GM12878 (cell line): Measurements from ENCODE around the gene FAR1. TPM values are rescaled to one million over a fixed set of nuclear protein-coding genes. Genes with fewer than 3 reads are reported as not detected.

ENCODE experiments used
- ATAC-seq: fragments of 200-7000 bp; cut with Tn5 transposase; 3 replicates; pipeline ENCODE4 v1.9.1; 2020; ENCODE audit warnings: mild to moderate bottlenecking, moderate library complexity
- BruUV-seq: library from RNA; stranded (reverse); fragments of 400-500 nt; replicated peaks from 2 replicates; lab custom pipeline; 2021; lab: Mats Ljungman, UMichigan
- CTCF ChIA-PET: fragments of 300-600 bp; sonication (Branson Sonifier 250); formaldehyde crosslinking; extraction: SDS; loops from one replicate; lab custom pipeline; 2021; ENCODE audit warnings: inconsistent platforms; lab: Yijun Ruan, JAX
- POLR2A ChIA-PET: fragments of 350-600 bp; formaldehyde crosslinking; extraction: SDS; loops from one replicate; lab custom pipeline; 2021; ENCODE audit warnings: inconsistent platforms; lab: Charles Lee
- RAD21 ChIA-PET: fragments of 300-600 bp; sonication (Branson Sonifier 250); formaldehyde crosslinking; loops from one replicate; lab custom pipeline; 2023; ENCODE audit warnings: antibody characterized with exemption; ENCODE audit not compliant: unreplicated experiment; lab: Charles Lee
- SMC1A ChIA-PET: fragments of 300-600 bp; sonication (Branson Sonifier 250); formaldehyde crosslinking; loops from one replicate; lab custom pipeline; 2023; ENCODE audit not compliant: unreplicated experiment, uncharacterized antibody; lab: Charles Lee
- DNase-seq: peaks from one replicate; pipeline ENCODE4 v3.0.0-alpha.2; 2011; ENCODE audit warnings: low read depth, low spot score
- FAIRE-seq: peaks from 3 replicates; lab custom pipeline; 2011; peaks lifted over from hg19 to GRCh38; lab: Jason Lieb, UNC
- H2AFZ ChIP-seq: 2 replicates; pipeline ENCODE4 v1.6.0; 2011; ENCODE audit warnings: low read depth, low read length, control low read depth; ENCODE audit not compliant: control insufficient read depth
- H3K27ac ChIP-seq: 2 replicates; pipeline ENCODE4 v1.5.1; 2011; ENCODE audit warnings: control low read depth; ENCODE audit not compliant: control insufficient read depth, insufficient read depth
- H3K27me3 ChIP-seq, 2 experiments: replicated peaks in 1 of 2; 2 replicates each; pipeline versions ENCODE4 v1.6.0 to v1.6.1; 2011; ENCODE audit warnings: low read length in 1 of 2; ENCODE audit not compliant: control insufficient read depth in 2 of 2, insufficient read depth in 2 of 2
- H3K36me3 ChIP-seq, 2 experiments: 2 replicates each; pipeline ENCODE4 v1.5.1; 2011; ENCODE audit warnings: low read length in 1 of 2; ENCODE audit not compliant: control insufficient read depth in 2 of 2, insufficient read depth in 2 of 2
- H3K4me1 ChIP-seq: 2 replicates; pipeline ENCODE4 v1.6.1; 2011; ENCODE audit warnings: mild to moderate bottlenecking, low read length, moderate library complexity, mixed read lengths; ENCODE audit not compliant: control insufficient read depth, insufficient read depth
- H3K4me2 ChIP-seq: 2 replicates; pipeline ENCODE4 v1.6.0; 2011; ENCODE audit warnings: control low read depth; ENCODE audit not compliant: control insufficient read depth, insufficient read depth
- H3K4me3 ChIP-seq: fragments of 200-600 bp; sonication (generic); 2 replicates; pipeline ENCODE4 v1.5.1; 2016
- H3K79me2 ChIP-seq: 2 replicates; pipeline ENCODE4 v1.6.0; 2011; ENCODE audit warnings: low read length; ENCODE audit not compliant: control insufficient read depth, insufficient read depth
- H3K9ac ChIP-seq: 2 replicates; pipeline ENCODE4 v1.8.0; 2011; ENCODE audit warnings: low read length, control low read depth, mixed read lengths; ENCODE audit not compliant: control insufficient read depth, insufficient read depth
- H3K9me3 ChIP-seq: replicated peaks from 3 replicates; pipeline ENCODE4 v1.5.1; 2011; ENCODE audit warnings: mild to moderate bottlenecking, low read length; ENCODE audit not compliant: control insufficient read depth, insufficient read depth
- H4K20me1 ChIP-seq: 2 replicates; pipeline ENCODE4 v1.6.0; 2011; ENCODE audit not compliant: control insufficient read depth, insufficient read depth
- HDAC2 ChIP-seq: fragments of 200-600 bp; sonication (generic); IDR thresholded peaks from 2 replicates; pipeline ENCODE4 v1.6.1; 2017
- IKZF1 ChIP-seq: fragments of 450-650 bp; conservative IDR thresholded peaks from 2 replicates; pipeline ENCODE4 v1.6.1; 2017; ENCODE audit warnings: antibody characterized with exemption, mild to moderate bottlenecking
- KDM1A ChIP-seq: fragments of 200-600 bp; sonication (generic); IDR thresholded peaks from 2 replicates; pipeline ENCODE4 v1.6.1; 2016; ENCODE audit warnings: borderline replicate concordance
- KLF5 ChIP-seq: fragments of 450-650 bp; IDR thresholded peaks from 2 replicates; pipeline ENCODE4 v1.6.1; 2014; ENCODE audit warnings: mild to moderate bottlenecking; ENCODE audit not compliant: partially characterized antibody
- MTA3 ChIP-seq: IDR thresholded peaks from 2 replicates; pipeline ENCODE4 v1.6.1; 2012; ENCODE audit warnings: low read length, inconsistent platforms, borderline replicate concordance
- NR2C1 ChIP-seq: fragments of 450-650 bp; IDR thresholded peaks from 2 replicates; pipeline ENCODE4 v1.6.1; 2017; ENCODE audit warnings: antibody characterized with exemption, mild to moderate bottlenecking, moderate library complexity
- STAT3 ChIP-seq: IDR thresholded peaks from 2 replicates; pipeline ENCODE4 v1.6.1; 2011; ENCODE audit warnings: low read depth, low read length, improper control_type of control experiment
- TAF1 ChIP-seq: IDR thresholded peaks from 2 replicates; pipeline ENCODE4 v1.6.1; 2011; ENCODE audit warnings: mild to moderate bottlenecking, low read depth, low read length, borderline replicate concordance
- TCF12 ChIP-seq: IDR thresholded peaks from 2 replicates; pipeline ENCODE4 v1.6.1; 2011; ENCODE audit warnings: low read depth, mild to moderate bottlenecking, low read length
- YBX1 ChIP-seq: fragments of 450-650 bp; IDR thresholded peaks from 2 replicates; pipeline ENCODE4 v1.6.1; 2016; ENCODE audit warnings: antibody characterized with exemption
- ZNF207 ChIP-seq: fragments of 450-650 bp; IDR thresholded peaks from 2 replicates; pipeline ENCODE4 v1.6.1; 2014; ENCODE audit warnings: antibody characterized with exemption, mild to moderate bottlenecking, borderline replicate concordance
- ZNF274 ChIP-seq: IDR thresholded peaks from one replicate; pipeline ENCODE4 v1.8.0; 2011; ENCODE audit not compliant: insufficient read length, insufficient read depth
- in situ Hi-C: fragments of 300-500 bp; cut with MboI; formaldehyde crosslinking; loops from 9 replicates; pipeline ENCODE4 v1.14.3; 2018; ENCODE audit warnings: mixed read lengths
- intact Hi-C: fragments of 100-400 bp; cut with micrococcal nuclease; formaldehyde crosslinking; loops from one replicate; pipeline ENCODE4 v1.14.2; 2022; ENCODE audit not compliant: unreplicated experiment
- polyA plus RNA-seq, 11 experiments: library from polyadenylated mRNA; depleted of rRNA in 4 of 11; unstranded in 6 of 11; stranded (reverse) in 5 of 11; fragments of >200 nt; fragmentation: Nextera tagmentation in 4 of 11; fragmentation: Illumina TruSeq in 1 of 11; extraction: Ambion mirVana in 4 of 11; extraction: Trizol in 1 of 11; gene quantifications; 1 replicate in 1 of 11; 2 replicates in 10 of 11; pipeline versions ENCODE4 v1.2.1 to v1.2.3, GENCODE V29; 2011 to 2016; ENCODE audit warnings: inconsistent platforms in 2 of 11, missing spikeins in 2 of 11, low read depth in 1 of 11
- total RNA-seq, 4 experiments: library from RNA; depleted of rRNA in 3 of 4; stranded (reverse); fragments of >200 nt in 3 of 4; fragmentation: Illumina TruSeq in 1 of 4; extraction: Trizol in 1 of 4; gene quantifications; 2 replicates each; pipeline versions ENCODE4 v1.2.1 to v1.2.3, GENCODE V29; 2013 to 2021
- TF ChIP-seq, protein P1 (sequence below): fragments of 450-650 bp; IDR thresholded peaks from 2 replicates; pipeline ENCODE4 v1.6.1; 2017; ENCODE audit warnings: low read depth, mild to moderate bottlenecking, moderate library complexity
- TF ChIP-seq, protein P2 (sequence below): fragments of 450-650 bp; formaldehyde crosslinking; IDR thresholded peaks from 2 replicates; pipeline ENCODE4 v1.5.0; 2022; ENCODE audit warnings: mild to moderate bottlenecking, missing genetic modification characterization
- TF ChIP-seq, protein P3 (sequence below): IDR thresholded peaks from 2 replicates; pipeline ENCODE4 v1.6.1; 2012; ENCODE audit warnings: low read length, inconsistent platforms
- TF ChIP-seq, protein P4 (sequence below): fragments of 450-650 bp; IDR thresholded peaks from 2 replicates; pipeline ENCODE4 v1.6.1; 2017; ENCODE audit warnings: antibody characterized with exemption, mild to moderate bottlenecking, moderate library complexity

Gene FAR1
- total and polyA plus RNA-seq, 10 of the 15 experiments (the other 5 are each of a cell fraction or from before 2014, with no cell fraction given), result 10.1 to 73.9 (median 30.8) TPM

DNA sequence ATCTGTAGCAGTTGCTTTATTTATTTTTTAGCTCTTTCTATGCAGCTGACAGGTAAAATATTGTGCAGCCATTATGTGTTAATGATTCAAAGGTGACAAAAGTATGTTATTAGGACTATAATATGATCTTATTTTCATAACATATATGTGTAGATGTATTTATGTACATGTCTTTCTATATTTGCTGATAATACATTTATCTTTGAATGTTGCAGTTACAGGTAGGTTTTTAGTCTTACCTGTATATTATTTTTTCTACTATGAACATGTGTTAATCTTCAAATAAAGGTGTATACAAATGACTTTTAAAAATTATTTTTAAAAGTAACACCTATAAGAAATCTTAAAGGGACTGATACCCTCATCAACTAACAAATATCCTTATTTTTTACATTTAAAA is 33.6 kb downstream of the FAR1 start:
- intact Hi-C loops (no loop called here), in situ Hi-C loops (no loop called here)
- H3K27ac ChIP-seq, result no peak overlapping the region
- H2AFZ ChIP-seq, result no peak overlapping the region
- ChIA-PET SMC1A (interaction anchor here (0.6 kb wide), 1 partner anchor 1799 kb away, joined by 3 read pairs; no protein-coding TSS in a partner anchor), CTCF (interaction anchor here (1.2 kb wide), 1 partner anchor 10 kb away, joined by 3 read pairs; no protein-coding TSS in a partner anchor), RAD21 (interaction anchor here (1.3 kb wide), 1 partner anchor 13 kb away, joined by 3 read pairs; no protein-coding TSS in a partner anchor), POLR2A (no interaction called here)
- ATAC-seq, result no peak
- H4K20me1 ChIP-seq, result no peaks in the 10 kb centered on the region
- BruUV-seq, result no TSS peak
- H3K36me3 ChIP-seq, result peaks cover 0 to 4% of the 10 kb centered on the region in 2 experiments; a peak in 1 of 4 replicates
- H3K4me2 ChIP-seq, result no peak overlapping the region
- DNase-seq, result no peak
- no peaks in the 10 kb centered on the region for H3K9me3 ChIP-seq
- H3K27me3 ChIP-seq, result no peaks in the 10 kb centered on the region
- no peaks in the 10 kb centered on the region for H3K79me2 ChIP-seq
- TF ChIP-seq TCF12 (no peak), KDM1A (no peak), STAT3 (no peak), YBX1 (no peak), IKZF1 (no peak), TAF1 (no peak), KLF5 (no peak), ZNF274 (no peak), NR2C1 (no peak), HDAC2 (no peak), ZNF207 (no peak), MTA3 (no peak)
- TF ChIP-seq, protein P1, sequence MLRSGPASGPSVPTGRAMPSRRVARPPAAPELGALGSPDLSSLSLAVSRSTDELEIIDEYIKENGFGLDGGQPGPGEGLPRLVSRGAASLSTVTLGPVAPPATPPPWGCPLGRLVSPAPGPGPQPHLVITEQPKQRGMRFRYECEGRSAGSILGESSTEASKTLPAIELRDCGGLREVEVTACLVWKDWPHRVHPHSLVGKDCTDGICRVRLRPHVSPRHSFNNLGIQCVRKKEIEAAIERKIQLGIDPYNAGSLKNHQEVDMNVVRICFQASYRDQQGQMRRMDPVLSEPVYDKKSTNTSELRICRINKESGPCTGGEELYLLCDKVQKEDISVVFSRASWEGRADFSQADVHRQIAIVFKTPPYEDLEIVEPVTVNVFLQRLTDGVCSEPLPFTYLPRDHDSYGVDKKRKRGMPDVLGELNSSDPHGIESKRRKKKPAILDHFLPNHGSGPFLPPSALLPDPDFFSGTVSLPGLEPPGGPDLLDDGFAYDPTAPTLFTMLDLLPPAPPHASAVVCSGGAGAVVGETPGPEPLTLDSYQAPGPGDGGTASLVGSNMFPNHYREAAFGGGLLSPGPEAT, result no peak
- TF ChIP-seq, protein P2, sequence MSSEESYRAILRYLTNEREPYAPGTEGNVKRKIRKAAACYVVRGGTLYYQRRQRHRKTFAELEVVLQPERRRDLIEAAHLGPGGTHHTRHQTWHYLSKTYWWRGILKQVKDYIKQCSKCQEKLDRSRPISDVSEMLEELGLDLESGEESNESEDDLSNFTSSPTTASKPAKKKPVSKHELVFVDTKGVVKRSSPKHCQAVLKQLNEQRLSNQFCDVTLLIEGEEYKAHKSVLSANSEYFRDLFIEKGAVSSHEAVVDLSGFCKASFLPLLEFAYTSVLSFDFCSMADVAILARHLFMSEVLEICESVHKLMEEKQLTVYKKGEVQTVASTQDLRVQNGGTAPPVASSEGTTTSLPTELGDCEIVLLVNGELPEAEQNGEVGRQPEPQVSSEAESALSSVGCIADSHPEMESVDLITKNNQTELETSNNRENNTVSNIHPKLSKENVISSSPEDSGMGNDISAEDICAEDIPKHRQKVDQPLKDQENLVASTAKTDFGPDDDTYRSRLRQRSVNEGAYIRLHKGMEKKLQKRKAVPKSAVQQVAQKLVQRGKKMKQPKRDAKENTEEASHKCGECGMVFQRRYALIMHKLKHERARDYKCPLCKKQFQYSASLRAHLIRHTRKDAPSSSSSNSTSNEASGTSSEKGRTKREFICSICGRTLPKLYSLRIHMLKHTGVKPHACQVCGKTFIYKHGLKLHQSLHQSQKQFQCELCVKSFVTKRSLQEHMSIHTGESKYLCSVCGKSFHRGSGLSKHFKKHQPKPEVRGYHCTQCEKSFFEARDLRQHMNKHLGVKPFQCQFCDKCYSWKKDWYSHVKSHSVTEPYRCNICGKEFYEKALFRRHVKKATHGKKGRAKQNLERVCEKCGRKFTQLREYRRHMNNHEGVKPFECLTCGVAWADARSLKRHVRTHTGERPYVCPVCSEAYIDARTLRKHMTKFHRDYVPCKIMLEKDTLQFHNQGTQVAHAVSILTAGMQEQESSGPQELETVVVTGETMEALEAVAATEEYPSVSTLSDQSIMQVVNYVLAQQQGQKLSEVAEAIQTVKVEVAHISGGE (CRISPR knock-in tag), result no peak
- TF ChIP-seq, protein P3, sequence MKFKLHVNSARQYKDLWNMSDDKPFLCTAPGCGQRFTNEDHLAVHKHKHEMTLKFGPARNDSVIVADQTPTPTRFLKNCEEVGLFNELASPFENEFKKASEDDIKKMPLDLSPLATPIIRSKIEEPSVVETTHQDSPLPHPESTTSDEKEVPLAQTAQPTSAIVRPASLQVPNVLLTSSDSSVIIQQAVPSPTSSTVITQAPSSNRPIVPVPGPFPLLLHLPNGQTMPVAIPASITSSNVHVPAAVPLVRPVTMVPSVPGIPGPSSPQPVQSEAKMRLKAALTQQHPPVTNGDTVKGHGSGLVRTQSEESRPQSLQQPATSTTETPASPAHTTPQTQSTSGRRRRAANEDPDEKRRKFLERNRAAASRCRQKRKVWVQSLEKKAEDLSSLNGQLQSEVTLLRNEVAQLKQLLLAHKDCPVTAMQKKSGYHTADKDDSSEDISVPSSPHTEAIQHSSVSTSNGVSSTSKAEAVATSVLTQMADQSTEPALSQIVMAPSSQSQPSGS, result no peak
- TF ChIP-seq, protein P4, sequence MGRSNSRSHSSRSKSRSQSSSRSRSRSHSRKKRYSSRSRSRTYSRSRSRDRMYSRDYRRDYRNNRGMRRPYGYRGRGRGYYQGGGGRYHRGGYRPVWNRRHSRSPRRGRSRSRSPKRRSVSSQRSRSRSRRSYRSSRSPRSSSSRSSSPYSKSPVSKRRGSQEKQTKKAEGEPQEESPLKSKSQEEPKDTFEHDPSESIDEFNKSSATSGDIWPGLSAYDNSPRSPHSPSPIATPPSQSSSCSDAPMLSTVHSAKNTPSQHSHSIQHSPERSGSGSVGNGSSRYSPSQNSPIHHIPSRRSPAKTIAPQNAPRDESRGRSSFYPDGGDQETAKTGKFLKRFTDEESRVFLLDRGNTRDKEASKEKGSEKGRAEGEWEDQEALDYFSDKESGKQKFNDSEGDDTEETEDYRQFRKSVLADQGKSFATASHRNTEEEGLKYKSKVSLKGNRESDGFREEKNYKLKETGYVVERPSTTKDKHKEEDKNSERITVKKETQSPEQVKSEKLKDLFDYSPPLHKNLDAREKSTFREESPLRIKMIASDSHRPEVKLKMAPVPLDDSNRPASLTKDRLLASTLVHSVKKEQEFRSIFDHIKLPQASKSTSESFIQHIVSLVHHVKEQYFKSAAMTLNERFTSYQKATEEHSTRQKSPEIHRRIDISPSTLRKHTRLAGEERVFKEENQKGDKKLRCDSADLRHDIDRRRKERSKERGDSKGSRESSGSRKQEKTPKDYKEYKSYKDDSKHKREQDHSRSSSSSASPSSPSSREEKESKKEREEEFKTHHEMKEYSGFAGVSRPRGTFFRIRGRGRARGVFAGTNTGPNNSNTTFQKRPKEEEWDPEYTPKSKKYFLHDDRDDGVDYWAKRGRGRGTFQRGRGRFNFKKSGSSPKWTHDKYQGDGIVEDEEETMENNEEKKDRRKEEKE, result no peak
- no peaks in the 10 kb centered on the region for H3K4me1 ChIP-seq
- H3K9ac ChIP-seq, result no peak overlapping the region
- H3K4me3 ChIP-seq, result no peak overlapping the region
- FAIRE-seq, result no peak
